Endothelial cell of umbilical vein (primary cell): ENCODE data around the gene DIAPH1. TPM values are rescaled to one million over a fixed set of nuclear protein-coding genes. Genes with fewer than 3 reads are reported as not detected.
"Not testable (repeated sequence)": the region's sequence is repeated elsewhere in the genome, so short reads cannot be mapped to it uniquely, and the experiment has no call there.

Experiments
- BruUV-seq: library from RNA; stranded (reverse); fragments of 400-500 nt; replicated peaks from 2 replicates; lab custom pipeline; 2021; lab: Mats Ljungman, UMichigan
- CTCF ChIA-PET: fragments of 300-600, 350-600 bp; sonication (Branson Sonifier 250); formaldehyde crosslinking; loops from one replicate; lab custom pipeline; 2021; ENCODE audit warnings: antibody characterized with exemption, inconsistent platforms; lab: Charles Lee
- POLR2A ChIA-PET: fragments of 300-600, 350-600 bp; sonication (Branson Sonifier 250); formaldehyde crosslinking; loops from one replicate; lab custom pipeline; 2021; ENCODE audit warnings: antibody characterized with exemption, inconsistent platforms; lab: Charles Lee
- DNase-seq: peaks from one replicate; pipeline ENCODE4 v3.0.0-alpha.2; 2011; ENCODE audit warnings: low read depth, low spot score
- FAIRE-seq: peaks from 2 replicates; lab custom pipeline; 2011; peaks lifted over from hg19 to GRCh38; lab: Jason Lieb, UNC
- H2AFZ ChIP-seq: 2 replicates; pipeline ENCODE4 v1.6.0; 2012; ENCODE audit warnings: low read depth, low read length, control low read depth, inconsistent platforms
- H3K27ac ChIP-seq: 2 replicates; pipeline ENCODE4 v1.5.1; 2011; ENCODE audit warnings: low read depth, mild to moderate bottlenecking, control low read depth, low read length, moderate library complexity; ENCODE audit not compliant: insufficient read depth
- H3K27me3 ChIP-seq, 2 experiments: 2 replicates each; pipeline versions ENCODE4 v1.6.0 to v1.6.1; 2011; ENCODE audit warnings: low read length in 2 of 2, mixed read lengths in 1 of 2; ENCODE audit not compliant: control insufficient read depth in 2 of 2, insufficient read depth in 2 of 2
- H3K36me3 ChIP-seq, 2 experiments: 2 replicates in 1 of 2; 3 replicates in 1 of 2; pipeline ENCODE4 v1.5.1; 2011; ENCODE audit warnings: low read length in 2 of 2, mild to moderate bottlenecking in 1 of 2, moderate library complexity in 1 of 2; ENCODE audit not compliant: control insufficient read depth in 2 of 2, insufficient read depth in 2 of 2; ENCODE audit errors: extremely low read depth in 1 of 2
- H3K4me1 ChIP-seq: 3 replicates; pipeline ENCODE4 v1.5.1; 2011; ENCODE audit warnings: mild to moderate bottlenecking, low read length; ENCODE audit not compliant: control insufficient read depth, insufficient read depth; ENCODE audit errors: extremely low read depth
- H3K4me2 ChIP-seq: 2 replicates; pipeline ENCODE4 v1.6.1; 2011; ENCODE audit warnings: low read length, control low read depth, mixed read lengths; ENCODE audit not compliant: insufficient read depth
- H3K4me3 ChIP-seq, 3 experiments: fragments of 200-600 bp in 1 of 3; sonication (generic), shearing (Covaris generic) in 1 of 3; replicated peaks in 1 of 3; 2 replicates each; pipeline ENCODE4 v1.5.1; 2011 to 2016; ENCODE audit warnings: control low read depth in 3 of 3, low read length in 3 of 3, mild to moderate bottlenecking in 2 of 3, inconsistent platforms in 1 of 3, low read depth in 1 of 3, moderate library complexity in 1 of 3; ENCODE audit not compliant: insufficient read depth in 1 of 3
- H3K79me2 ChIP-seq: 2 replicates; pipeline ENCODE4 v1.6.0; 2012; ENCODE audit warnings: low read length, inconsistent platforms; ENCODE audit not compliant: control insufficient read depth, insufficient read depth
- H3K9ac ChIP-seq: replicated peaks from 2 replicates; pipeline ENCODE3; 2011; ENCODE audit warnings: low read length, control low read depth; ENCODE audit not compliant: insufficient read depth; ENCODE audit errors: extremely low read depth
- H3K9me1 ChIP-seq: replicated peaks from 3 replicates; pipeline ENCODE4 v1.6.0; 2011; ENCODE audit warnings: mild to moderate bottlenecking, low read length; ENCODE audit not compliant: control insufficient read depth, insufficient read depth; ENCODE audit errors: extremely low read depth
- H3K9me3 ChIP-seq: replicated peaks from 2 replicates; pipeline ENCODE4 v1.5.1; 2012; ENCODE audit warnings: low read length, inconsistent platforms; ENCODE audit not compliant: control insufficient read depth, insufficient read depth
- H4K20me1 ChIP-seq: replicated peaks from 2 replicates; pipeline ENCODE3; 2011; ENCODE audit warnings: mild to moderate bottlenecking, low read length; ENCODE audit not compliant: control insufficient read depth, insufficient read depth; ENCODE audit errors: extremely low read depth
- CTCF ChIP-seq, 2 donors: IDR thresholded peaks; 1 replicate in 1 of 2; 2 replicates in 1 of 2; pipeline ENCODE4 v1.5.1; 2011; ENCODE audit warnings: low read length in 2 of 2, mild to moderate bottlenecking in 2 of 2, moderate library complexity in 2 of 2, control low read depth in 1 of 2, inconsistent platforms in 1 of 2, low read depth in 1 of 2; ENCODE audit not compliant: insufficient read depth in 1 of 2; ENCODE audit errors: extremely low read depth in 1 of 2
- POLR2A ChIP-seq: IDR thresholded peaks from 2 replicates; pipeline ENCODE4 v1.6.1; 2012; ENCODE audit warnings: low read depth, mild to moderate bottlenecking, control low read depth, low read length
- dilution Hi-C: fragments of 300-500 bp; cut with MboI; formaldehyde crosslinking; loops from one replicate; pipeline ENCODE4 v1.15.0; 2019; ENCODE audit warnings: low sequenced_read_pairs; ENCODE audit not compliant: extremely low pct_ligation_motif_present
- intact Hi-C: fragments of 100-400 bp; cut with micrococcal nuclease; formaldehyde crosslinking; loops from one replicate; pipeline ENCODE4 v1.10.0; 2022
- polyA plus RNA-seq, 4 experiments: library from polyadenylated mRNA; depleted of rRNA in 3 of 4; stranded (reverse) in 3 of 4; unstranded in 1 of 4; fragments of >200 nt; gene quantifications; 2 replicates each; pipeline versions ENCODE4 v1.2.1 to v1.2.3, GENCODE V29; 2011 to 2012; ENCODE audit warnings: missing spikeins in 1 of 4
- total RNA-seq: library from RNA; stranded (reverse); gene quantifications from 2 replicates; pipeline ENCODE4 v1.2.3, GENCODE V29; 2021

Gene DIAPH1
- total and polyA plus RNA-seq, 2 donors (not counting 3 experiments of a cell fraction or from before 2014, with no cell fraction given) = 68.6 to 105 TPM

GRCh38 chr5:141611289-141611688 lies 7.5 kb downstream of the DIAPH1 start:
- TF ChIP-seq POLR2A = no peak
- TF ChIP-seq CTCF (IDR thresholded peaks at IDR 0.05; ENCODE audit: extremely low read depth in 1 of 2, insufficient read depth in 1 of 2, low read depth in 1 of 2, low read length in 2 of 2) = no peak
- ChIA-PET POLR2A (no interaction called here), CTCF (interaction anchor here (1.3 kb wide), 1 partner anchor 19 kb away, joined by 7 read pairs; no protein-coding TSS in a partner anchor)
- Histone ChIP-seq H3K4me1 (peaks cover 4% of the 10 kb centered on the region), H4K20me1 (no peaks in the 10 kb centered on the region), H3K79me2 (peaks cover 72% of the 10 kb centered on the region), H3K36me3 (no peaks in the 10 kb centered on the region), H3K4me3 (no peak overlapping the region), H3K9me1 (no peaks in the 10 kb centered on the region), H3K27ac (no peak overlapping the region), H3K4me2 (no peak overlapping the region), H3K27me3 (no peaks in the 10 kb centered on the region), H2AFZ (no peak overlapping the region), H3K9me3 (no peaks in the 10 kb centered on the region), H3K9ac (no peak overlapping the region)
- intact Hi-C loops (no loop called here), dilution Hi-C loops (no loop called here)
- FAIRE-seq = no peak
- DNase-seq = no peak
- no TSS peak for BruUV-seq

GRCh38 chr5:141609921-141610320 lies 8.9 kb downstream of the DIAPH1 start:
- intact Hi-C loops, H4K20me1 ChIP-seq, dilution Hi-C loops, BruUV-seq, H3K9me1 ChIP-seq, H3K4me3 ChIP-seq, H3K9ac ChIP-seq, POLR2A ChIA-PET, H3K36me3 ChIP-seq, H3K4me2 ChIP-seq, H3K27me3 ChIP-seq, FAIRE-seq, H2AFZ ChIP-seq, DNase-seq, H3K9me3 ChIP-seq, H3K27ac ChIP-seq: not testable (repeated sequence)
- H3K79me2 ChIP-seq = peaks cover 64% of the 10 kb centered on the region
- CTCF ChIA-PET = interaction anchor here (5.7 to 9.0 kb wide), 2 partner anchors 9 to 17 kb away, joined by 78 to 114 read pairs; partner anchors contain the start of gene DIAPH1
- H3K4me1 ChIP-seq = peaks cover 16% of the 10 kb centered on the region
